ENCODE data around the gene C20orf144. TPM values are rescaled to one million over a fixed set of nuclear protein-coding genes. Genes with fewer than 3 reads are reported as not detected.

Gene C20orf144
- total and polyA plus RNA-seq, 4 donors, result not detected

- TF ChIP-seq YY1 (IDR thresholded peaks at IDR 0.05), result no peak
- TF ChIP-seq SP1 (IDR thresholded peaks at IDR 0.05), result peak; percentile 31
- no peak for TF ChIP-seq NR2F2 (IDR thresholded peaks at IDR 0.05)
These were observed 39.7 kb downstream of the C20orf144 start (continued) for GRCh38 chr20:33701629-33702450.

- Histone ChIP-seq H3K36me3 (ENCODE audit: control insufficient read depth in 4 of 4, insufficient read depth in 3 of 4, low read depth in 1 of 4, low read length in 3 of 4) (peaks cover 4 to 17% (median 7%) of the 10 kb centered on the region in 4 donors), H3K9ac (ENCODE audit: low read depth in 1 of 2, low read length in 2 of 2) (no peak overlapping the region), H3K9me3 (ENCODE audit: control insufficient read depth in 4 of 4, low read length in 3 of 4) (no peaks in the 10 kb centered on the region), H3K27me3 (ENCODE audit: control insufficient read depth in 4 of 4, insufficient read depth in 4 of 4, low read length in 3 of 4) (no peaks in the 10 kb centered on the region), H3K27ac (ENCODE audit: low read depth in 1 of 2, low read length in 2 of 2) (no peak overlapping the region), H3K4me3 (ENCODE audit: low read depth in 1 of 3, low read length in 3 of 3) (no peak overlapping the region), H3K4me1 (ENCODE audit: control insufficient read depth in 4 of 4, insufficient read depth in 4 of 4, low read length in 3 of 4) (peaks cover 0 to 10% (median 5%) of the 10 kb centered on the region in 4 donors)
- TF ChIP-seq RXRA (IDR thresholded peaks at IDR 0.05) (no peak), EGR1 (IDR thresholded peaks at IDR 0.05; ENCODE audit: low read depth in 2 of 2) (no peak), GABPA (IDR thresholded peaks at IDR 0.05 in 1 of 2, conservative IDR thresholded peaks at IDR 0.05 in 1 of 2) (no peak), HNF4A (conservative IDR thresholded peaks at IDR 0.05) (no peak), YY1 (IDR thresholded peaks at IDR 0.05) (no peak), FOXA1 (IDR thresholded peaks at IDR 0.05) (no peak), REST (IDR thresholded peaks at IDR 0.05) (no peak), HNF4G (IDR thresholded peaks at IDR 0.05) (no peak), NR2F2 (IDR thresholded peaks at IDR 0.05) (no peak), ATF3 (IDR thresholded peaks at IDR 0.05) (no peak), TAF1 (conservative IDR thresholded peaks at IDR 0.05) (no peak), ZBTB33 (IDR thresholded peaks at IDR 0.05) (no peak)
- WGBS, result 44% methylated on average over 5 of the region's 5 CpGs
- DNase-seq (ENCODE audit: low spot score), result no peak
These were observed 40.7 kb downstream of the C20orf144 start for GRCh38 chr20:33702861-33703260.

- Histone ChIP-seq H3K4me3 (ENCODE audit: low read depth in 1 of 3, low read length in 3 of 3) (no peak overlapping the region), H3K36me3 (ENCODE audit: control insufficient read depth in 4 of 4, insufficient read depth in 3 of 4, low read depth in 1 of 4, low read length in 3 of 4) (peaks cover 4 to 17% (median 7%) of the 10 kb centered on the region in 4 donors), H3K9ac (ENCODE audit: low read depth in 1 of 2, low read length in 2 of 2) (no peak overlapping the region), H3K27me3 (ENCODE audit: control insufficient read depth in 4 of 4, insufficient read depth in 4 of 4, low read length in 3 of 4) (no peaks in the 10 kb centered on the region), H3K27ac (ENCODE audit: low read depth in 1 of 2, low read length in 2 of 2) (no peak overlapping the region), H3K4me1 (ENCODE audit: control insufficient read depth in 4 of 4, insufficient read depth in 4 of 4, low read length in 3 of 4) (peaks cover 0 to 10% (median 5%) of the 10 kb centered on the region in 4 donors), H3K9me3 (ENCODE audit: control insufficient read depth in 4 of 4, low read length in 3 of 4) (no peaks in the 10 kb centered on the region)
- DNase-seq (ENCODE audit: low spot score), result no peak
- WGBS, result 96% methylated on average over 8 of the region's 8 CpGs
- TF ChIP-seq RXRA (IDR thresholded peaks at IDR 0.05) (no peak), CTCF (IDR thresholded peaks at IDR 0.05; ENCODE audit: low read depth, low read length, missing input control) (no peak)
These were observed 41.5 kb downstream of the C20orf144 start for GRCh38 chr20:33703498-33704137.
